ENCODE data around the gene ROMO1.
"Not testable (repeated sequence)": the region's sequence is repeated elsewhere in the genome, so short reads cannot be mapped to it uniquely, and the experiment has no call there.

The ROMO1 gene

DNA sequence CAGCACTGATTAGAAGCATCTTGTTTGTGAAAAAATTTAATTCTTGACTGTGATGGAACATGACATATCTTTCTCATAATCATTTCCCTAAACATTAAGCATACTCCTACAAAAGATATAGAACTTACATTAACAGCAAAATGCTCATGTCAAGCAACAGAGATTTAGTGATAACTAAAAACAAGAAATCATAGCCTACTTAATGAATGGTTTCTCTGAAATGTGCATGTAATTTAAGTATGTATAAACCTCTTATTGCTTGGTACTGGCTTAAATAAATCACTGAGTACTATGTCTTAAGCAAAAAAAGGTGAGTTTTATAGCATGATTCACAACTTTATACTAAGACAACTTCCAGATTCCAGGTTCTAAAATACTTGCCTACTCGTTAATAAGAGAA lies 9.3 kb downstream of the ROMO1 start:
- DNase-seq (ENCODE audit: low spot score) = no peak
- TF ChIP-seq CTCF (IDR thresholded peaks at IDR 0.05; ENCODE audit: extremely low read depth, missing control alignments) = no peak

- no peak for TF ChIP-seq CTCF (IDR thresholded peaks at IDR 0.05; ENCODE audit: extremely low read depth, missing control alignments)
- no peak for DNase-seq (ENCODE audit: low spot score)
These were observed 10.1 kb downstream of the ROMO1 start for GRCh38 chr20:35709259-35709658.

DNA sequence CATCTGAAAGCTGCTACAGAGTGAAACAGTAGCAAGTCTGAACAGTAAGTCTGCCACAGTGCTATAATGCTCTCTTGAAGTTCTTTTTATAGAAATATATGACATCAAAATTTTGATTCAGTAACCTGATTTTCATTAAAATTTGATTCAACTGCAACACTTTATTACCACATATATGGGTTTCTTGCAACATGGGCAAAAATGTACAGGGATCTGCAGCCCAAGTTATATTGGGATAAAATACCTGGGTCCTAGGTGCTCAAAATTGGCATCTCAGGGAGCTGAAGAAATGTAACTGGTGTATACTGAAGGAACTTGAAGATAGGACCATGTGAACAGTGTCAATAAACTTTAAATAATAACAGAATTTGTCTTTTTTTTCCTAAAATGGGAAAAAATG lies 10.8 kb downstream of the ROMO1 start:
- no peak for DNase-seq (ENCODE audit: low spot score)
- TF ChIP-seq CTCF (IDR thresholded peaks at IDR 0.05; ENCODE audit: extremely low read depth, missing control alignments) = no peak

DNA sequence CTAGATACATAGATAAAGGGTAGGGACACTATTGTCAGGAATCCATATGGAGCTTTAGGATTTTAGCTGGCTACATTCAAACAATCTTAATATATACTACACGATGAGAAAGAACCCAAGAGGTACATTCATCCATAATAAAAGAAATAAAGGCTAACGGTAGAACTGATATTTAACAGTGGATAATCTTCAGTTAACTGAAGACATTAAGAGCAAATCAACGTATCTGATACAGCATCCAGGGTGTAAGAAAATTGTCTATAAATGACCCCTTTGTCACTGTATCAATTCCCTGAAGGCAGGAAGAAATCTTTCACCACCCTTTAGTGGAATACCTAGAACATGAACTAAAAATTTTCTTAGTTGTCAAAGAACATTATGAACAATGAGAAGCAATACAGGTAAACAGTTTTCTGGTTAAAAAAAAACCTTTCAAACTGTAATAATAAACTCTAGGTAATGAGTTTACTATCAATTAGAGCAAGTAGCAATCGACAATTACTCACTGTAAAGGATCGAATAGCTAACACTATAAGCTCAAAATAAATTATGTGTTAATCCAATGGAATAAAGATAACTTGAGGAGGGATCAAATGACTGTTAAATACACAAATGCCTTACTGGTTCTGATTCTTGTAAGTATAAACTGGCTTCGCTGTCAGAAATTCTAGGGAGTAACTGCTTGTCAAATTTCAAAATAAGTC lies 11.8 kb downstream of the ROMO1 start:
- DNase-seq (ENCODE audit: low spot score) = no peak
- TF ChIP-seq CTCF (IDR thresholded peaks at IDR 0.05; ENCODE audit: extremely low read depth, missing control alignments) = no peak

GRCh38 chr20:35711588-35712209 lies 12.5 kb downstream of the ROMO1 start:
- DNase-seq (ENCODE audit: low spot score) = no peak
- no peak for TF ChIP-seq CTCF (IDR thresholded peaks at IDR 0.05; ENCODE audit: extremely low read depth, missing control alignments)

GRCh38 chr20:35713120-35713519 lies 13.9 kb downstream of the ROMO1 start:
- DNase-seq (ENCODE audit: low spot score) = not testable (repeated sequence)

DNA sequence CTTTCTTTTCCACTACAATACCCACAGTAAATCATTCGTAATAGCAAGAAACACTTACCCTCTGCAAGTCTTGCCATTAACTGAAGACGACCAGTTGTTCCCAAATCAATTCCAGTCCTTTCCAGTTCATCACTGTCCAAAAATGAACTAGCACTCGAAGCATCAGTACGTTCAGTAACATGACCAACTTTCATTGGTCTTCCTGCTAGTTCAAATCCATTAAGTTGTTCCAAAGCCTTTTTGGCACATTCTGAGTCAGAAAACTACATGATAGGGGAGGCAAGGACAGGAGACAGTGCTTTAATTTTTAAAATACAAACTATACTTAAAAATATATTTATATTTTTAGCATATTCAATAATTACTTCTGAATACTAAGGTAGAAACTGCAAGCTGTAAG lies 14.9 kb downstream of the ROMO1 start:
- no peak for TF ChIP-seq CTCF (IDR thresholded peaks at IDR 0.05; ENCODE audit: extremely low read depth, missing control alignments)
- no peak for DNase-seq (ENCODE audit: low spot score)

- no peak for DNase-seq (ENCODE audit: low spot score)
- TF ChIP-seq CTCF (IDR thresholded peaks at IDR 0.05; ENCODE audit: extremely low read depth, missing control alignments) = no peak
These were observed 16.4 kb downstream of the ROMO1 start for GRCh38 chr20:35715652-35716051.
